ENCODE data around the gene IFI44.

Gene IFI44

GRCh38 chr1:78649628-78650027, at the start of gene IFI44:
Gene IFI44 (plus strand): TSS chr1:78649831. CDS start chr1:78650196, 365 bp downstream.
- no peak for DNase-seq

- DNase-seq, result no peak
Observed at GRCh38 chr1:78601068-78601467, 48.6 kb upstream of the IFI44 start.

GRCh38 chr1:78603206-78603605, 46.4 kb upstream of the IFI44 start:
- no peak for DNase-seq

GRCh38 chr1:78604643-78605042, 45.0 kb upstream of the IFI44 start:
- DNase-seq, result no peak

- no peak for DNase-seq
Observed at GRCh38 chr1:78606274-78606673, 43.4 kb upstream of the IFI44 start.

GRCh38 chr1:78607334-78607927, 42.2 kb upstream of the IFI44 start:
- DNase-seq, result no peak

- no peak for DNase-seq
Observed at GRCh38 chr1:78607944-78608343, 41.7 kb upstream of the IFI44 start.

GRCh38 chr1:78617615-78618026, 32.0 kb upstream of the IFI44 start:
- no peak for DNase-seq

GRCh38 chr1:78619032-78619431, 30.6 kb upstream of the IFI44 start:
- no peak for DNase-seq

GRCh38 chr1:78619446-78619802, 30.2 kb upstream of the IFI44 start:
- no peak for DNase-seq

GRCh38 chr1:78619803-78620579, 29.6 kb upstream of the IFI44 start, which contains the start of gene IFI44L:
Gene IFI44L (plus strand): TSS chr1:78620448. CDS start chr1:78627916, 7,468 bp downstream.
- no peak for DNase-seq

- DNase-seq, result no peak
Observed at GRCh38 chr1:78620666-78621065, 29.0 kb upstream of the IFI44 start.

GRCh38 chr1:78622548-78622947, 27.1 kb upstream of the IFI44 start:
- no peak for DNase-seq

GRCh38 chr1:78624035-78624434, 25.6 kb upstream of the IFI44 start:
- no peak for DNase-seq

GRCh38 chr1:78627321-78627720, 22.3 kb upstream of the IFI44 start:
- no peak for DNase-seq

GRCh38 chr1:78630600-78630999, 19.0 kb upstream of the IFI44 start:
- DNase-seq, result no peak

GRCh38 chr1:78633209-78633608, 16.4 kb upstream of the IFI44 start:
- DNase-seq, result no peak

- no peak for DNase-seq
Observed at GRCh38 chr1:78640462-78640861, 9.2 kb upstream of the IFI44 start.

- no peak for DNase-seq
Observed at GRCh38 chr1:78641558-78641957, 8.1 kb upstream of the IFI44 start.

- DNase-seq, result no peak
Observed at GRCh38 chr1:78645723-78646122, 3.9 kb upstream of the IFI44 start.

- no peak for DNase-seq
Observed at GRCh38 chr1:78647238-78647637, 2.4 kb upstream of the IFI44 start.

- DNase-seq, result no peak
Observed at GRCh38 chr1:78650114-78650660, 556 bp downstream of the IFI44 start.

GRCh38 chr1:78651241-78651640, 1.6 kb downstream of the IFI44 start:
- DNase-seq, result no peak

- DNase-seq, result no peak
Observed at GRCh38 chr1:78652019-78652560, 2.5 kb downstream of the IFI44 start.
